ENCODE results near the gene EFCAB6.

EFCAB6 gene

GRCh38 chr22:43811777-43812148, 342 bp downstream of the EFCAB6 start:
- no peak for DNase-seq

GRCh38 chr22:43802897-43803495, 9.1 kb downstream of the EFCAB6 start:
- no peak for DNase-seq

GRCh38 chr22:43800970-43801369, 11.1 kb downstream of the EFCAB6 start:
- DNase-seq = no peak

GRCh38 chr22:43798492-43798891, 13.6 kb downstream of the EFCAB6 start:
- DNase-seq = no peak

GRCh38 chr22:43796567-43796966, 15.5 kb downstream of the EFCAB6 start:
- peak; percentile 20 for DNase-seq

DNA sequence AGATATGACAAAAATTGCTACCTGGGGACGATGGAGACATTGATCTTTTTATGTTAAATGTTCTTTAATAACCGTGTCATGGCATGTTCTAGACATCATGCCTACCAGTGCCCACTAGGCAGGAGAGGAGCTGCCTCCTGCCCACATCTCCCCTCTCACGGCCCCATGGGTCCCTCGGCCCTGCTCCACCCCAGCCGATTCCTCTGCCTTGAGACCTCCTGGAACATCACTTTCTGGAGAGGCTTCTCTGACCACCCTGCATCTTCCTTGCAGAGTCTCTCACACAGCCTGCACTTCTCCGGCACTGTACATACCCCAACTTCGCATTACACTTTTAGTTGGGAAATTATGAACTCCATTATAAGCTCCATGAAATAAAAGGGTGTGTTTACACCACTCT, 16.8 kb downstream of the EFCAB6 start:
- no peak for DNase-seq

GRCh38 chr22:43792905-43793304, 19.2 kb downstream of the EFCAB6 start:
- no peak for DNase-seq

- DNase-seq = no peak
Observed at GRCh38 chr22:43789452-43789851, 22.7 kb downstream of the EFCAB6 start.

- no peak for DNase-seq
Observed at GRCh38 chr22:43783777-43784176, 28.3 kb downstream of the EFCAB6 start.

DNA sequence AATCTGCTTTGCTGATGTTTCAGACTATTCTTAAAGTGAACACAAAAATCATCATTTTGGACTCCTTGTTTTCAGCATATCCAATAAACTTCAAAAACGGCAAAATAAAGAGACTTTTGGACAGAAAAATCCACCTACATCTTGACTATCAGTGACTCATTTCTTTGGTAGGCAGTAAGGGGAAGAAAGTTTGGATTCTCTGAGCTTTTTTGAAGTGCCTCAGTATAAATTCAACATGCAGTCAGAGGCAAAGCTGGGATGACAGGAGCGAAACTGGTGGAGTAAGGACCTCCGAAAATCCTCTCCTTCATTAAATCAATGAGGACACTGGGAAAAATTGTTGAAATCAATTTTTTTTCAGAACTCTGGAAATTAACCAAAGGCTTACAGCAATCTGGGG, 29.7 kb downstream of the EFCAB6 start:
- no peak for DNase-seq

- peak; percentile 21 for DNase-seq
Observed at GRCh38 chr22:43777286-43777685, 34.8 kb downstream of the EFCAB6 start.

GRCh38 chr22:43776081-43776670, 35.9 kb downstream of the EFCAB6 start:
- DNase-seq = no peak

- DNase-seq = no peak
Observed at GRCh38 chr22:43774318-43774915, 37.7 kb downstream of the EFCAB6 start.

- DNase-seq = no peak
Observed at GRCh38 chr22:43772831-43773230, 39.3 kb downstream of the EFCAB6 start.

- no peak for DNase-seq
Observed at GRCh38 chr22:43755452-43755851, 56.7 kb downstream of the EFCAB6 start.

- DNase-seq = no peak
Observed at GRCh38 chr22:43755011-43755410, 57.1 kb downstream of the EFCAB6 start.

GRCh38 chr22:43754176-43754575, 57.9 kb downstream of the EFCAB6 start:
- no peak for DNase-seq

- no peak for DNase-seq
Observed at GRCh38 chr22:43753688-43754087, 58.4 kb downstream of the EFCAB6 start.

- DNase-seq = no peak
Observed at GRCh38 chr22:43750751-43751150, 61.4 kb downstream of the EFCAB6 start.

- DNase-seq = no peak
Observed at GRCh38 chr22:43749473-43749872, 62.6 kb downstream of the EFCAB6 start.

- DNase-seq = no peak
Observed at GRCh38 chr22:43747877-43748276, 64.2 kb downstream of the EFCAB6 start.

DNA sequence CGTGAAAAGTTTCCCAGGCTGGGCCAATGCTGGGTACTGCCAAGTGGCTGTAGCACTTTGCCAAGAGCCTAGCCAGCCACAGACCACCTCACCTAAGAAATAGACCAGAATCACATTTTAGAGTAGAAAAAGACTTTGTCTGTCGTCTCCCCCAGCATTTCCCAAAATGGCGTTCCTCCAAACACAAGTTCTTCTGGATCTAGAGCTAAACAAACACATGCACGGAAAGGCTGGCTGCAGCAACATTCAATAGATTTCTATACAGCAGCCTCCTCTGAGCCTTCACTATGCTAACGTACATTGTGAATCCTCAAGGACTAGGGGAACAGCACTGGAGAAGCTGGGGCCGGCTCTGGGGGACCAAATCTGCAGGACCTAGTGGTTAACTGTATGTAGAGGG, 65.0 kb downstream of the EFCAB6 start:
- DNase-seq = no peak

GRCh38 chr22:43745783-43746356, 66.2 kb downstream of the EFCAB6 start:
- DNase-seq = peak; percentile 90

- DNase-seq = peak; percentile 39
Observed at GRCh38 chr22:43745411-43745770, 66.7 kb downstream of the EFCAB6 start.

Data from NCI-H510A treated with DMSO at 0.1 percent for 48 hours (cell line).